HG03280 (cell line): ENCODE measurements around the gene MCUB.
"Not testable (repeated sequence)": the region's sequence is repeated elsewhere in the genome, so short reads cannot be mapped to it uniquely, and the experiment has no call there.

Experiments
- ATAC-seq: cut with Tn5 transposase; IDR thresholded peaks from one replicate; pipeline ENCODE4 v1.9.1; 2021; ENCODE audit warnings: mild to moderate bottlenecking, moderate library complexity; ENCODE audit not compliant: unreplicated experiment

Gene MCUB

GRCh38 chr4:109559983-109560686 lies at the start of gene MCUB:
Gene MCUB, plus strand, starts transcription at chr4:109560246. Its CDS starts 92 bp downstream, at chr4:109560338.
- ATAC-seq = peak; percentile 91

- no peak for ATAC-seq
Observed at GRCh38 chr4:109510687-109511086, 49.4 kb upstream of the MCUB start.

- no peak for ATAC-seq
Observed at GRCh38 chr4:109511414-109511813, 48.6 kb upstream of the MCUB start.

- ATAC-seq = not testable (repeated sequence)
Observed at GRCh38 chr4:109513368-109513767, 46.7 kb upstream of the MCUB start.

- no peak for ATAC-seq
Observed at GRCh38 chr4:109532182-109532581, 27.9 kb upstream of the MCUB start.

- ATAC-seq = no peak
Observed at GRCh38 chr4:109545401-109545800, 14.6 kb upstream of the MCUB start.

GRCh38 chr4:109547394-109547793 lies 12.7 kb upstream of the MCUB start:
- ATAC-seq = no peak

GRCh38 chr4:109548655-109549054 lies 11.4 kb upstream of the MCUB start:
- ATAC-seq = no peak

GRCh38 chr4:109552237-109552636 lies 7.8 kb upstream of the MCUB start:
- no peak for ATAC-seq

- ATAC-seq = no peak
Observed at GRCh38 chr4:109553130-109553529, 6.9 kb upstream of the MCUB start.

- ATAC-seq = no peak
Observed at GRCh38 chr4:109554971-109555370, 5.1 kb upstream of the MCUB start.

GRCh38 chr4:109557433-109557832 lies 2.6 kb upstream of the MCUB start:
- no peak for ATAC-seq

- ATAC-seq = not testable (repeated sequence)
Observed at GRCh38 chr4:109558095-109558494, 2.0 kb upstream of the MCUB start.

GRCh38 chr4:109559625-109559982 lies 442 bp upstream of the MCUB start:
- ATAC-seq = peak; percentile 23

GRCh38 chr4:109560687-109561461 lies 828 bp downstream of the MCUB start:
- ATAC-seq = peak; percentile 63

- no peak for ATAC-seq
Observed at GRCh38 chr4:109562457-109563239, 2.6 kb downstream of the MCUB start.

GRCh38 chr4:109571494-109571893 lies 11.4 kb downstream of the MCUB start:
- no peak for ATAC-seq

GRCh38 chr4:109572154-109572553 lies 12.1 kb downstream of the MCUB start:
- ATAC-seq = no peak

GRCh38 chr4:109574443-109574850 lies 14.4 kb downstream of the MCUB start:
- ATAC-seq = no peak

GRCh38 chr4:109574931-109575804 lies 15.1 kb downstream of the MCUB start:
- ATAC-seq = no peak

GRCh38 chr4:109576462-109576861 lies 16.4 kb downstream of the MCUB start:
- no peak for ATAC-seq
